Gastrocnemius medialis (tissue), 4 donors: Measurements from ENCODE around the gene PDGFRB.

ENCODE experiments used
- CTCF ChIP-seq, 5 experiments: fragments of 450-650 bp in 3 of 5; fragments of 200-600 bp in 2 of 5; sonication (generic) in 2 of 5; IDR thresholded peaks in 4 of 5; conservative IDR thresholded peaks in 1 of 5; 1 replicate in 4 of 5; 2 replicates in 1 of 5; pipeline ENCODE4 v1.5.1; 2016 to 2019; ENCODE audit warnings: antibody characterized with exemption in 5 of 5, mild to moderate bottlenecking in 3 of 5, moderate library complexity in 3 of 5
- POLR2A ChIP-seq, 2 donors: fragments of 450-650 bp; IDR thresholded peaks; one replicate each; pipeline ENCODE4 v1.6.1; 2017; ENCODE audit warnings: antibody characterized with exemption in 2 of 2, mild to moderate bottlenecking in 2 of 2, moderate library complexity in 2 of 2

- TF ChIP-seq CTCF (IDR thresholded peaks at IDR 0.05 in 4 of 5, conservative IDR thresholded peaks at IDR 0.05 in 1 of 5) (no peak), POLR2A (IDR thresholded peaks at IDR 0.05) (no peak)
Observed at GRCh38 chr5:150113047-150113744, 42.4 kb downstream of the PDGFRB start.
